HG03139 (cell line): ENCODE data around the gene FSTL5.

Experiments used
- ATAC-seq: cut with Tn5 transposase; IDR thresholded peaks from one replicate; pipeline ENCODE4 v1.9.1; 2021; ENCODE audit not compliant: unreplicated experiment

Gene FSTL5

DNA sequence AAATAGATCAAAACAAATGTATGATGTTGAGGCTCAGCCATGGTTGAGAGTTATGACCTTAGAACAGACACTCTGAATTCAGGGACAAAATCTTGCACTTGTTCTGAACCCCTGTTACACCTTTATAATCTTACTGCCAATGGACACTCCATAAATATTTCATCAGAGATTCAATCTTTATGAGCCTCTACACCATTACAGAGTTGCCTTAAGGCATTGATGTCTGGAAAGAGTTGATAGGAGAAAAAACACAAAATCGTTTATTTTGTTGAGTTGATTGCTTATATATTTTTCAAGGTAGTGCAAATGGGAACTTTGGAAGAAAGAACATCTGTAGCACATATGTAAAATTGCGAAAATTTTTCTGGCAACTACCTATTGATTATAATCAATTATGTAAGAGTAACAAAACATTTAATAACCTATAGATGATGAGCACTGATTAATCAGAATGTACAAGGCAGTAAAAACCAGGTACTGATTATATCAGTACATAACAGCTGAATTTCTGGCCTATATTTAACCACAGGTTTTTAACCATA, 568.5 kb downstream of the FSTL5 start:
- no peak for ATAC-seq

DNA sequence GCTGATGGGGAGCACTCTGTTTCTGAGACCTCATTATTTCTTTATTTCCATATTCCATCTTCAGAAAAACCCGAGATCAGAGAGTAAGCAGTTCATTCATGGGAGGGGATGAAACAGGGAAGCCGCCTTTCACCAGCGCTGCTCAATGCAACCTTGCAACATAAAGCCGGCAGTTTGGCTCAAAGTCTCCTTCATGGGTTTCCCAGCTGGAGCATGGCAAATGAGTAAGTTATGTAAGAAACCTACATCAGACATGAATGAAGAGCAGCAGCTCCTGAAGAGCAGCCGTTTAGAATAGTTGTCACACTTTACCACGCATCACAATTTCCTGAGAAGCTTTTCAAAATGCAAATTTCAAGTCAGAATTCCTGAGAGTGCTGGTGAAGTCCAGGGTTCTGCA, 578.8 kb downstream of the FSTL5 start:
- ATAC-seq: no peak

DNA sequence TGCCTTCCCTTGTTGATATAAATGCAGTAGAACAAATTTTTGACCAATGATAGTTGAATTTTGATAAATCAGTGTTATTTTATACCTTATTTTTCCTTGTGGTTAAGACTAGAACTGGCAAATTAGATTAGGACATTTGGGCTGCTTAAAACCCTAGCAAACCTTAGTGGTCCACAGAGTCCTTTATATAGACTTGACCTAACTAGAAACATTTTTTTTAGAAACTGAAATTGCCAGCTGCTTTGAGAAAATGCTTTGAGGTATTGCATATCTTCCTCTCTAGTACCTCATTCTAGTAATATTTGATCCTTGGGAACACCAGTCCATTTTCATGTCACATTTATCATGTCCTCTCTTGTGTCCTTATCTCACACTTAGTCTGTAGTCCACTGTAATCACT, 580.3 kb downstream of the FSTL5 start:
- ATAC-seq: no peak

DNA sequence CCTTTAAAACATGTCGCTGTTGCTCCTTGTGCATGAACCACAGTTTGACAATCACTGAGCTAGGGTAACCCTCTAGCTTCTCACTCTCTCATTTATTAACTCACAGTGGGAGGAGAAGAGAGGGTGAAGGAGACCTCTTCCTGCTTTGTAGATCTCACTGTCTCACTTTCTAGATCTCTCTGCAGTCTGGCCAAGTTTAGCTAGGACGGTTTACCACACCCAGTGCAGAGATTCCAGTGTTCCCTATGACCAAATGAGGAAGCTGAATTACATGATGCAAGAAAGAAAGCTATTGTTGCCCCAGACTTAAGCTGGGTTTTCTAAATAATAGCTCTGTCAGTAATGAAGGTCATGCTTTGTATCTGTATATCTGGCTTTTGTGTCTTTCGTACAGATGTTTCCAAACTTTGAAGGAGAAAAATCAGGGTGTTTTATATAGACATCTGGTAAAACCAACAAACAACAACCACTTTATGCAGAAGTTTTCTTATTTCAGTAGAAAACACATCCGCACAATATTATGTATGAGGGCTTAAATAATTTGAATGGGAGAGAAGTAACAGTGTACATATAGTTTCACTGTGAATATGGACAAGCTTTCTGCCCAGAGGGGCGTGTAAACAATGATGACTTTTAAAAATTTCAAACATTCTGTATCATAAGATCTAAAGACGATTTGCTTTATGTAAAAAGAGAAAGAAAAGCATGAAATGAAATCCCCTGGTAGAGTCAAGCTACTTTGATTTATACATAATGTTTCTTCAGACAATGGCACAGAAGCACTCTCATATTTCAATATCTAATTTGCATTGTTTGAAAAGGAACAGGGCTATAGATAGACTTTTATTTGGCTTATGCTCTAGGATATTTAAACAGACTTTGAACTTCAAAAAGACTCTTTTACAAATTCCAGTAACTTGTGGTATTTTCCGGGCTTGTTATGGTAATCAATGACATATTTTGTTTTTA, 582.3 kb downstream of the FSTL5 start:
- ATAC-seq: peak; percentile 54

DNA sequence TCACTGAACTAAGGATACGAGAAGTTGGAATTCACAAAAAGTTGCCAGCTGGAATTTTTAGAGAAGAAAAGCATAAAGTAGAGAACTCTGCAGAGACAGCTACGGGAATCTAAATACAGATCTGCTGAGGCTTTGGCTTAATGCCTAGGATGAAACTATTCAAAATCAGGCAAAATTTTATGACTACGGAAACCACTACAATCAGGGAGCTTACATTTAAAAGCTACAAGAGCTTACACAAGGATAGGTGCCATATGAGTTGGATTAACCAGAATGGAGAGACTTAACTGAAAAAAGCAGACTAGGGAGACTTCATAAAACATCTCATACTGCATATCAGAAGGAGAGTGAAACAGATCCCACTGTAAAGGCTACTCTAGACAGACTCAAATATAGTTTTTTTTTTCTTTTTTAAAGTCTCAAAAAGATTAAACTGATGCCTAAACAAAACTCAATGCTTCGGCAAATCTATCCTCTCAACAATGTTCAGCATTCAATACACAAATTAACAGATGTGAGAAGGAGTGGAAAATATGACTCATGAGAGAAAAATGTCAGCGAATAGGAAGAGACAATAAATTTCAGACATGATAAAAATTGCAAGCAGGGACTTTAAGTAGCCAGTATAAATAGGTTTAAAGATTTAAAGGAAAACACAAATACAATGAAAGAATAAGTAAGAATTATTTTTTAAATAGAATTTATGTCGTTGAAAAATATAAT, 586.1 kb downstream of the FSTL5 start:
- no peak for ATAC-seq

DNA sequence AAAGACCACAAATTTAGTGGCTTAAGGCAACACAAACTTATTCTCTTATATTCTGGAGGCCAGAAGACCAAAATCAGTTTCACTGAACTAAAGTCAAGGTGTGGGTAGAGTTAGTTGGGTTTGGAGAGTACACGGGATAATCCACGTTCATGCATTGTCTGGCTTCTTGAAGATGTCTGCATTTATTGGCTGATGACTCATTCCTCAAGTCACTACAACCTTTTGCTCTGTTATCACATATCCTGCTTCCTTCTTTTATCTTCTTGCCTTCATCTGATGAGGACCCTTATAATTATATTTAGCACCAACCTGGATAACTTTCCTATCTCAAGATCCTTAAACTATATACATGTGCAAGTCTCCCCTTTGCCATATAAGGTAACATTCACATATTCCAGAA, 590.0 kb downstream of the FSTL5 start:
- ATAC-seq: no peak

DNA sequence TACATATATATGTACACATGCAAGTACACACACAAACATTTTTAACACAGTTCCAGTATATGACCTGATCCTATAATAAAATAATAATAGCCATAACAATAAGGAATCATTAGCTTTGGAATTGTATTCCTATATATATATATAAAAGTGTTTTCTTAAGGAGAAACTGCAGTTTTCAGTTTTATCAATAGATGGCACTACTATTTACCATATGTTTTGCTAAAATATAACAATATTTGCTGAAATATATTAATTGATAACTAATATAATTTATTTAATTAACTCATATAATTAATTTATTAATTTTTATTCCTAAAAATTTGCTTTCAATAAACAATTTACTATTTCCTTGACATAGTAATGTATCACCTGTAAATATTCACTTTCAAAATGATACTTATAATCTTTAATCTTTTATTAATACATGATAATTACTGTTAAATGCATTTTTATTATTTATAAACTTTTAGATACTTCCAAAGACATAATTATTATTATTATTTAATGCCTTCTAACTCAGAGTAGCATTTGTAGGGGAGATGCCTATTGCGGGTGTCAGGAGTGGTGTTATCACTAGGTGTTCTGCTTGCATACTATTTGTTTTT, 599.5 kb downstream of the FSTL5 start:
- no peak for ATAC-seq

DNA sequence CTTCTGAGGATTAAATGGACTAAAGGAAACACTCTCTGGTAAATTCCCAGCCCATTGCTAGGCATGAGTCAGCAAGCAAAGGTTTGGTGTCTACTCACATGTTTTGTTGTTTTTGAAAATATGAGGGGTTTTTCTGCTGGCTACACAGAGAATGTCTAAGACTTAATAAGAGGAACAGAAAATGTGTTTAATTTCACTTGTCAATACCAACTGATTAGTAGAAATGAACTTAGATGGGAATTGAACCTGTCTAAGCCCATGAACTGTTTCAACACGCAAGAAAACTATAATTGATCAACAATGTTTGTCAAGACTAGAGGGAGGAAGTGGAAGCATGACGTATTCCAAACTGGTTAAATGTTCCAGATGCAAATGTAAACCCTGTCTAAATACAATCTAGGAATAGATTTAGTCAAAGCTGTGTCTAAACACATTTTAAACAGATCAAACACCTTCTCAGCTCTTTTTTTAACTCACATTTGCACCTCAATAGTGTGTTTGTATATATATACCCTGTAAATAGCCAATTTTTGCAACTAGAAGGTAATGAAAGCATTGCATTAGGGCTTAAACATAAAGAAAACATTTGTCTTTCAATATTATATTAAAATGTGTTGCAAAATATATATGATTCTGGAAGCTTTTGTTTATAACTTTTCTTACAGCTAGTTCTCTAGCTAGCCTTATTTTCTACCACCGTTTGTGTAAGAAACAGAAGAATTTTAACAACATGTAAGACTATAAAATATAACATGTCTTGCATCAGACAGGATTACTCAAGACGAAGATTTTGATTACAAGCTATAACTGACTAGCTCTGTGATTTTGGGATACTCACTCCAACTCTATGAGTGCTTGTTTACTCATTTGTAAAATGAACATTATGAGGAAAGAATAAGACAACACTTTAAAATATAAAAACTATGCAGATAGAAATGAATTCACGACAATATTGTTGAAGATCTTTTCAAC, 607.8 kb downstream of the FSTL5 start:
- ATAC-seq: no peak

DNA sequence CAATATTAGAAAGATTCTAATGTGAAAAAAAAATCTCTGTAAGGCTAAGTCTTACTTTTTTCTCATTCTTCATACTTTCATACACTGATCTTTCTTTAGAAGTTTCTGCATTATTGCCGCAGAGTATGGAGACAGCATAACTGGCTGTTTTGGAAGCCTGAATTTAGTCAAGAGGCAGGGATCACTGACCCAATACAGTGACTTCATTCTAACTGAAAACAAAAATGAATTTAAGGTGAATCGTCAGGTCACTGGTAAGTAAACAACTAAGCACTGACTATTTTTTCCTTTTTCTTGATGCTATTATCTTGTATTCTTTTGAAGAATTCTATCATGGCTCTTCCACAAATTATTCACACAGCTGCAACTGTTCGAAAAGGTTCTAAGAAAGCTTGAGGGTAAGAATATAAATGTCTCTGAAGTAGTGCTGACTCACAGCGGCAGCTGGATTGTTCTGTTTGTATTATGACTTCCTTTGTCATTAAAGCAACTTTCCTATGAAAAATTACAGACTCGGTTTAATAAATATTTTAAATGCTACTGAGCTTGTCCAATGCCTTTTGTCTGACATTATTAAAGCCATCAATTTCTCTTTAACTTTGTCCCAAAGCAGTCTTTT, 609.3 kb downstream of the FSTL5 start:
- ATAC-seq: no peak

DNA sequence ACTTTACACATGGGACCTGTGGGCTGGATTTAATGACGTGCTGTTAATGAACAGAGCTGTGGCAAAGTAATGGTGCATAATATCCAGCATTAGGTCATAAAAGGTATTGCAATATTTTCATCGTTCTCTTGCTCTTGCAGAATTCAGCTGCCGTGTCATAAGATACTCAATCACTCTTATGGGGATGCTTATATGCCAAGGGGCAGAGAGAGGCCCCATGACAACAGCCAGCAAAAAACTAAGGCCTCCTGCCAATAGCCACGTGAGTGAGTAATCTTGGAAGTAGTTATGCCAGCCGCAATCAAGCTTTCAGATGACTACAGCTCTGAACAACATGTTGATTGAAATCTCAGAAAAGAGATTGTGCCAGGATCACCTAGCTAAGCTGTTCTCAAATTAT, 616.9 kb downstream of the FSTL5 start:
- no peak for ATAC-seq

DNA sequence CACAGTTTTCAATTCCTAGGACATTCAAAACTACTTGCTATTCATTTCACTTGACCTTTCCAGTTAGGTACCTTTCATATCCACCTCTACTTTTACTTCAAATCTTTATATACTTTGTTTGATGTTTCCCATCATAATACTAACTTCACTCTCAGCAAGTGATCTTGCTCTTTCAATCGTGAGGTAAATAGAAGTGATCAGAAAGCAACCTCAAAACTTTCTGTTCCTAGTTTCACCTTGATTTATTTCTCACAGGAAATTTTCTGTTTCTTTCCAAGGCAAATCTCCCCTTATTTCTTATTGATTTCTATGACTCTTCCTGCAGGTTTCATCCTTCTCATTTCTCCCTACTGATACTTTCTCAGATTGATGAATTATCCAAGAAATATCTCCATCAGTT, 623.5 kb downstream of the FSTL5 start:
- ATAC-seq: no peak

DNA sequence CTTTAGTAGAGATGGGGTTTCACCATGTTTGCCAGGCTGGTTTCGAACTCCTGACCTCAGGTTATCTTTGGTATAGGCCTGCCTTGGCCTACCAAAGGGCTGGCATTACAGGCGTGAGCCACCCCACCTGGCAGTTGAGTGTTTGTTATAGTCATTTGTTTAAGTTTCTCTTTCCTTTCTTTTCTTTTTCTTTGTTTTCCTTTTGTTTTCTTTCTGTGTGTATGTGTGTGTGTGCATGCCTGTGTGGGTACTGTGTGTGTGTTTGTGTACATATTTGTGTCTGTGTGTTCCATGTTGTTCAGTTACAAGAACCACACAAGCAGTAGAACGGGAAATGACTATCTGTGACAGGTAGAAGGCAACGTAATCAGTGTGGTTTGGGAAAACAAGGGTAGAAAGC, 624.9 kb downstream of the FSTL5 start:
- ATAC-seq: no peak

DNA sequence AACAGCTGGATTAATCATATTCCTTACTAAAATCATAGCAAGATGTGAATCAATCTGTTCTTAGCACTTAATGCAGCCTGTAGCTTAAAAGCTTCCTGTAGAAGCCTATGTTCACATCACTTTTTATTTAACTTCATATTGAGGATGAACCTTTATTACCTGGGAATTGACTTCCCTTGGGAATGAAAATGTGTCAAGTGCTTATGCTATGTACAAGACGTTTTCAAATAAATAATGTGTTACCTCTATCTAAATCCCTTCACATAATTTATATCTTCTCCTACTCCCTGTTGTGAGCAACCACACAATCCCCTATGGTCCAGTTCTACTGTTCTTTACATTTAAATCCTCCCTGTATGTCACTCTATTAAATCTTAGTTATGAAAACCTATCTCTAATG, 633.1 kb downstream of the FSTL5 start:
- no peak for ATAC-seq

DNA sequence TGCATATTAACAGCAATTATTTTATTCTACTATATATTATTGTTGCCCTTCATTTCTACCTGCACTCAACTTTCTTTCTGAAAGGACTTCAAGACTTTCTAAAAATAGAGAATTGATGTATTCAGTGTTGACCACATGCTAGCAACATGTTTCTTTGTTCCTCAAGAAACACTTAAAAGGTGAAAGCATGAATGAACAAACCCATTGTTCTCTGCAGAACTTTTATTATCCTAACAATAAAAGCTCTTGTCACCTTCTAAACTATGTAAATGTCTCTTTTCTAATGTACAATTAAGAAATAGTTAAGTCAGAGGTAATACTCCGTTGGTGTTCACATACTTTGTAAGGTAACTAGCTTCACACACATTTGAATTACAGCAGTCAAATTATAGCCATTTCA, 638.7 kb downstream of the FSTL5 start:
- ATAC-seq: no peak

DNA sequence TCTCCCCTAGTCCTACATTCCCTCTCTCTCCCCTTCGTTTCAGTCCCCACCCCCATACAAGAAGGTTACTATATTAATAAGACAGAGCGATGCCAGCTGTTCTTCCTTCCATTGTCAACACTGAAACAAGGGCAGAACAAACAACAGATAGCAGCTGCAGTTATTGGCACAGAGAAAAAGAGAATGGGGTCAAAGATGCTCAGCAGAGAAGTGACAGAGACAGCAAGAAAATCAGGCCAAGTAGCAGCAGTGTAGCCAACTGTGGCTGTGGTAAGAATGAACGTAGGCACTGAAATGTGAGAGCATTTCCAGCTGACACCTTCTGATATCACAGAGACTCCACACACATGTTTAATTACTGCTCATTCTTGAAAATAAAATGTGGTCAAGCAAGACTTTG, 641.8 kb downstream of the FSTL5 start:
- ATAC-seq: no peak

DNA sequence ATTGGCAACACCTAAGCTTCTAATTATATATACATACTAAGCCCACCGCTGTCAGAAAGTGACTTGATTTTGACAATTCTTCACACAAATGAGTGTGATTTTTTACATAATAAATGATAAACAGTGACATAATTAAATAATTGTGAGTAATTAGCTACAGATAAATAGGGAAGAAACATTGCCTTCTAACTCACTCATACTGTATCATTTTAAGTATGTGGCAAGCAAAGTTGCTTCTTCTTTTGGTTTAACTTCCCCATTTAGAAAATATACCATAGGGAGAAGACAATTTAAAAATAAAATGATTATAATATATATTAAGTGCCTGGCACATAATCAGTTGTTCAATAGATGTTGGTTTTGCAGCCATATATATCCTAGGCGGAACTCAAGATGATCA, 644.2 kb downstream of the FSTL5 start:
- ATAC-seq: no peak

DNA sequence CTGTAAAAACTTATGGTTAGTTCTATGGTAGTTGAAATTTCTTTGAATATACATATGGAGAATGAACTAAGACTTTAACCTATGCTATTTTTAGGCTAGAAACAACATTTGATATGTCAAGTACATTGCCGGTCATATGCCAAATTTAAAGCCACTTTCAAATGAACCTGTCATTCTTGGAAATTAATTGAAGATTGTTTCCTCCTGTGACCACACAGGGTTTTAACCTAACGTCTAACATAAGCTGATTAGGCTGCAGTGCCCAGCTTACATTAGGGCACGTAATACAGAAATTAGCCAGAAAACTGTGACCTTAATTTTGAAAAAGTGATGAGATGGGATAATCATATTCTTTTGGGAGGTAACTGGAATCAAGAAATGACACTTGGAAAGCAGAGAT, 645.9 kb downstream of the FSTL5 start:
- no peak for ATAC-seq

DNA sequence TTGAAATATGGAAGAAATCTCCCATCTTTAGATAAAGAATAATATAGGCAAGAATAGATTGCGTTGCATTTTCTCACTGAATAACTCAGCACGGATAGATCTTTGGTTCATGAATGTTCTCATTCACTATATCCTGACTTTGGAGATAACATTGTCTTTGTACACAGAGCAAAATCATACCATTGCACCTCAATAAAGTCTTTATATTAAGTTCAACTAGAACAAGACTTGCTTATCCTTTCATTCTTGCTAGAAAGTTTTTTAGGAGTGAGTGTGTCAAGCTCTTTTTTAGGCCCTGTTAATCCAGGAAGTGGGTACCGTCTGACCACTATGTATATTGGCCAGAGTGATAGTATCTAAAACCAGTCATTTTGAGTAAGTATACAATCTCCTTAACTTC, 658.7 kb downstream of the FSTL5 start:
- ATAC-seq: no peak

DNA sequence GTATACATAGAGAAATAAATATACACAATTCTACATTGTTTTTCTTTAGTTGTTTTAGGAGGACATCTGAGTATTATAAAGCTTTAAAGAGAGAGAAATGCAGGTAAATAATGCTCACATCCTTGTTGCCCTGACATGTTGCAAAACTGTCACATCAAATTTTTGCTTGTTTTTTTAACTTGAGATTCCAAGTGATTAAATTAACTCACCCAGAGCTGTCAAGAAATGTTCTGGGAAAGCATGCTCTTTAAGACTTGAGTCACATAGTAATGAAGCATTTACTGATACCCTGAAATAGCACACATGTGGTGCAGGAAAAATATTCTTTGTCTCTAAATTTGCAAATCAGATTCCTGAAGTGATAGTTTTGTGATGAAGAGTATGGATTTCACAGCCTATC, 665.6 kb downstream of the FSTL5 start:
- no peak for ATAC-seq

DNA sequence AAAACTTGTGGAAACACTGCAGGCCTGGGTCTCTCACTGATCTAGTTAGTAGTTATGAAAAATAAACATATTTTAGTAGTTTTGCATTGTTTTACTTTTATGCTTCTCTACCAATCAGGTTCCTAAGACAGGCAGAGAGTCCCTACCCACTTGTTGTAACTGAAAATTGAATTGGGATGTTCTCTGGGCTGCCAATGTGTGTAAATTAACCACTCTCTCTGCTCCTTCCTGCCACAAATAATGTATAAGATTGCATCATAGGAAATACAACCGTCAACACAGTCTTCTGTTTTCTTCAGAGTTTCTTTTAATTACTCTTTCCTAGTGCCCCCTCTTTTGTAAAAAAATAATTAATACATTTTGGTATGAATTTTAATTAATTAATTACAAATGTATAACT, 677.3 kb downstream of the FSTL5 start:
- ATAC-seq: no peak
